Adrenal gland (tissue), 12 donors: ENCODE measurements around the gene DLG3. TPM values are rescaled to one million over a fixed set of nuclear protein-coding genes. Genes with fewer than 3 reads are reported as not detected.
A peak's percentile ranks its signal among the peaks of the same experiment; 100 is the strongest.

Source experiments
- DNase-seq, 7 donors: peaks; one replicate each; pipeline ENCODE4 v3.0.0-alpha.2; 2019 to 2020
- H3K27ac ChIP-seq, 5 donors: fragments of 200-600 bp; sonication (generic) in 4 of 5; 1 replicate in 3 of 5; 2 replicates in 2 of 5; pipeline versions ENCODE4 v1.5.1 to v1.8.0; 2016 to 2020; ENCODE audit warnings: mild to moderate bottlenecking in 1 of 5
- H3K27me3 ChIP-seq: fragments of 200-600 bp; 2 replicates; pipeline ENCODE4 v1.8.0; 2021
- H3K36me3 ChIP-seq, 2 donors: fragments of 200-600 bp; replicated peaks in 1 of 2; 1 replicate in 1 of 2; 2 replicates in 1 of 2; pipeline versions ENCODE4 v1.5.1 to v1.8.0; 2018 to 2022
- H3K4me1 ChIP-seq, 2 donors: fragments of 200-600 bp; replicated peaks in 1 of 2; 1 replicate in 1 of 2; 2 replicates in 1 of 2; pipeline versions ENCODE4 v1.5.1 to v1.8.0; 2018 to 2021
- H3K4me3 ChIP-seq, 4 donors: fragments of 200-600 bp; sonication (generic) in 3 of 4; one replicate each; pipeline ENCODE4 v1.5.1; 2016 to 2018
- H3K9me3 ChIP-seq, 3 donors: fragments of 200-600 bp; sonication (generic) in 1 of 3; replicated peaks in 1 of 3; 1 replicate in 2 of 3; 2 replicates in 1 of 3; pipeline versions ENCODE4 v1.5.1 to v1.8.0; 2016 to 2021
- POLR2A ChIP-seq, 2 donors: fragments of 450-650 bp; IDR thresholded peaks; one replicate each; pipeline ENCODE4 v1.6.1; 2017; ENCODE audit warnings: antibody characterized with exemption in 2 of 2, mild to moderate bottlenecking in 2 of 2, moderate library complexity in 1 of 2
- WGBS, 4 donors: extraction: QIAGEN DNeasy Blood & Tissue Kit in 2 of 4; methylation state at CpG; one replicate each; pipeline versions ENCODE4 v1.1.5 to v1.1.7; 2013 to 2017; 5-methylcytosine and 5-hydroxymethylcytosine counted together
- intact Hi-C, 2 donors: fragments of 100-400 bp; cut with DNase I; formaldehyde crosslinking; loops; one replicate each; pipeline versions ENCODE4 v1.14.1 to v1.15.0; 2022 to 2023
- polyA plus RNA-seq, 3 donors: library from polyadenylated mRNA; stranded (reverse); fragments of 200-250 nt in 2 of 3; fragments of 350-450 nt in 1 of 3; fragmentation: Illumina TruSeq in 1 of 3; extraction: RNeasy Lipid Tissue Mini Kit (QIAGEN cat#74804) in 1 of 3; gene quantifications; one replicate each; pipeline ENCODE4 v1.2.3, GENCODE V29; 2013 to 2014
- total RNA-seq, 9 donors: library from RNA; depleted of rRNA in 4 of 9; stranded (reverse); fragments of >200 nt in 4 of 9; fragments of 120-200 nt in 1 of 9; fragmentation: NEBNext Ultra II Directional in 1 of 9; extraction: Animal tissue kit (Norgen Biotek cat#: 25700) in 1 of 9; gene quantifications; one replicate each; pipeline versions ENCODE4 v1.1.0 to v1.2.4, GENCODE V29; 2013 to 2023
- TF ChIP-seq, protein P1 (sequence below), 6 experiments: fragments of 450-650 bp in 4 of 6; fragments of 200-600 bp in 2 of 6; sonication (generic) in 1 of 6; IDR thresholded peaks; 1 replicate in 5 of 6; 2 replicates in 1 of 6; pipeline versions ENCODE4 v1.5.1 to v1.8.0; 2016 to 2021; ENCODE audit warnings: antibody characterized with exemption in 6 of 6, mild to moderate bottlenecking in 2 of 6, moderate library complexity in 1 of 6
- donor health status: healthy with polysubstance abuse.
- donor health status: Bipolar disorder and iron deficiency.
- donor health status: DM: yes; HTN: yes; CAD: no.
- donor health status: DM: no; HTN: no; CAD: no.
- donor health status: DM: no; HTN: no; CAD: no.
- donor health status: DM: yes; HTN: yes; CAD: no.

DLG3 gene
- total and polyA plus RNA-seq, 12 donors, result 5.5 to 33.7 (median 8.5) TPM

DNA sequence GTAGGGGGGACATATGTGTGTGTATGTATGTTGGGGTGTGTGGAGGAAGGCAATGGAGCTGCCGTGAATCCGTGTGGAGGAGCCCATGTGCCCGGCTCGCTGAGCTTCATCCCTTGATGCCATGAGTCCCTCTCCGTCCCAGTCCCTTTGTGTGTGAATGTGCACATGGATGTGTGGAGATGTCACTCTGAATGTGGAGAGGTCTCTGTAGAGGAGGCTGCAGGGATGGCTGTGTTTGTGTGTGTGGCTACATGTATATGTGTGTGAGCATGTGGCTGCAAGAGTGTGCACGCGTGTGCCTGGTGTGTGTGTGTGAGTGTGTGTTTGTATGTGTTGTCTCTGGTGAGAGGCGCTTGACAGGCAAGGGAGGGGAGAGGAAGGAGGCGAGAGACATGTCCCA is 1.3 kb downstream of the DLG3 start:
- TF ChIP-seq, protein P1, sequence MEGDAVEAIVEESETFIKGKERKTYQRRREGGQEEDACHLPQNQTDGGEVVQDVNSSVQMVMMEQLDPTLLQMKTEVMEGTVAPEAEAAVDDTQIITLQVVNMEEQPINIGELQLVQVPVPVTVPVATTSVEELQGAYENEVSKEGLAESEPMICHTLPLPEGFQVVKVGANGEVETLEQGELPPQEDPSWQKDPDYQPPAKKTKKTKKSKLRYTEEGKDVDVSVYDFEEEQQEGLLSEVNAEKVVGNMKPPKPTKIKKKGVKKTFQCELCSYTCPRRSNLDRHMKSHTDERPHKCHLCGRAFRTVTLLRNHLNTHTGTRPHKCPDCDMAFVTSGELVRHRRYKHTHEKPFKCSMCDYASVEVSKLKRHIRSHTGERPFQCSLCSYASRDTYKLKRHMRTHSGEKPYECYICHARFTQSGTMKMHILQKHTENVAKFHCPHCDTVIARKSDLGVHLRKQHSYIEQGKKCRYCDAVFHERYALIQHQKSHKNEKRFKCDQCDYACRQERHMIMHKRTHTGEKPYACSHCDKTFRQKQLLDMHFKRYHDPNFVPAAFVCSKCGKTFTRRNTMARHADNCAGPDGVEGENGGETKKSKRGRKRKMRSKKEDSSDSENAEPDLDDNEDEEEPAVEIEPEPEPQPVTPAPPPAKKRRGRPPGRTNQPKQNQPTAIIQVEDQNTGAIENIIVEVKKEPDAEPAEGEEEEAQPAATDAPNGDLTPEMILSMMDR (IDR thresholded peaks at IDR 0.05), result no peak
- no peak for TF ChIP-seq POLR2A (IDR thresholded peaks at IDR 0.05)
- WGBS, 4 donors, result 73 to 80% (median 74%) methylated on average over 2 to 9 of the region's 9 CpGs
- intact Hi-C loops, result no loop called here

DNA sequence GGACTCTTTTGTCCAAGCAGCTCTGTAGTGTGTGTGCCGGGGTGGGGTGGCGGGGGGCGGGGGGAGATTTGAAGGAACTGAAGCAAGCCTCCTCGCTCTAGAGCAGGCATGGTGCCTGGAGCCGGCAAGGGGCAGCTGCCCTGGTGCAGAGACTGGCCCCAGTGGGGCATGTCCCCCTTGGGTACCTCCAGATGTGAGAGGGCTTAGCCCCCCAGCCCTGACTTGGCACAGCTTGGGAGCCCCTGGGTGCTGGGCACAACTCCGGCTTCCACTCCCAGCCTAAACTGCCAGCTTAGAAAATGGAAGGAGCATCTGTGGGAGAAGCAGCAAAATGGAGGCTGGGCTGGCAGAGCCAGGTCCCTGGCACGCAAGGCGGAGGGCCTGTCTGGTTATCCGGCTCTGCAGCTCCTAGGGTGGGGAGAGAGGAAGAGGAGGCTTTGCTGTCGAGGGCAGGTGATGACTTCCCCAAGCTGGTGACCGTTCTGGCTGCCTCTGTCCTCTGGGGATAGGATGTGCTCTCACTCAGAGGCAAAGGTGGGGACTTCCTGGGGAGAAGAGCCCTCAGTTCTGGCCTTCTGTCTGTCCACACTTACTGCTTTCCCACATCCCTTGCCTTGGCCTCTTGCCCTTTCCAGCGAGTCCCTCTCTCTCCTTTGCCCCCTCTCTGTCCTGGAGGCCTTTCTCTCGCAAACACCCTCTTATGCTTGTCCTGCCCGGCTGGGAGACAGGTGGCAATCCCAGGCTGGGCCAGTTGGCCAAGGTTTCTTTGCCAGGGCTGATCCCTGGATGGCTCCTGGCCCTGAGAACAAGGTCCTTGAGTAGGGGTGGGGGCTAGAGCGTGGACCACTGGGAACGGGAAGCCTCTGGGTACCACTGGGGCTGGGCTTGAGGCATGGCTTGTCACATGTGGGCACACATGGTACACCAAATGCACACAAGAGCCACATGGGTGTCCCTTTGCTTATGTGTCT is 2.0 kb downstream of the DLG3 start:
- peaks cover 38% of the 10 kb centered on the region for H3K27me3 ChIP-seq
- no peak overlapping the region for H3K27ac ChIP-seq
- no peaks in the 10 kb centered on the region for H3K36me3 ChIP-seq
- TF ChIP-seq, protein P1 (IDR thresholded peaks at IDR 0.05), result no peak
- TF ChIP-seq POLR2A (IDR thresholded peaks at IDR 0.05), result no peak
- DNase-seq, result no peak
- H3K4me3 ChIP-seq, result no peak overlapping the region
- 59 to 72% (median 69%) methylated on average over 3 to 16 of the region's 16 CpGs for WGBS, 4 donors
- intact Hi-C loops, result no loop called here
- H3K4me1 ChIP-seq, result no peaks in the 10 kb centered on the region
- H3K9me3 ChIP-seq, result no peaks in the 10 kb centered on the region

More for the DNA sequence above, 1.3 kb downstream of the DLG3 start:
- no peaks in the 10 kb centered on the region for H3K4me1 ChIP-seq
- H3K4me3 ChIP-seq, result no peak overlapping the region
- DNase-seq, result no peak
- peaks cover 43% of the 10 kb centered on the region for H3K27me3 ChIP-seq
- H3K9me3 ChIP-seq, result no peaks in the 10 kb centered on the region
- H3K36me3 ChIP-seq, result no peaks in the 10 kb centered on the region
- H3K27ac ChIP-seq, result no peak overlapping the region

DNA sequence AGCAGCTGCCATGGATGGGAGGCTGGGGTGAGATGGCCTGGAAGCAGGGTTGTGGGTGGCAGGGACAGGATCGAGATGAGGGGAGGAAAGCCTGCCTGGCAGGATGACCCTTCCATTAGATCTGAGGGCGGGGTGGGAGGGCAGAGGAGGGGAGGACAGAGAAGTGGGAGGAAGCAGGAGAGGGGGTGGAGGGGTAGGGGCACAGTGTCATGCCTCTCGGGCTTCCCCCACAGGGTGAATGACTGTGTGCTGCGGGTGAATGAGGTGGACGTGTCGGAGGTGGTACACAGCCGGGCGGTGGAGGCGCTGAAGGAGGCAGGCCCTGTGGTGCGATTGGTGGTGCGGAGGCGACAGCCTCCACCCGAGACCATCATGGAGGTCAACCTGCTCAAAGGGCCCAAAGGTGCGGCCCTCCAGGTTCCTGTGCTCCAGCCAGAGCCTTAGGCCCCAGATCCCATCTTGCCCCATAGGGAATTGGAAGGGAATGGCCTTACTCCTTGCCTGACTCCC is 4.9 kb downstream of the DLG3 start:
- H3K4me1 ChIP-seq, result no peaks in the 10 kb centered on the region
- TF ChIP-seq, protein P1 (IDR thresholded peaks at IDR 0.05), result no peak
- TF ChIP-seq POLR2A (IDR thresholded peaks at IDR 0.05), result no peak
- H3K27ac ChIP-seq, result no peak overlapping the region
- intact Hi-C loops, result no loop called here
- H3K27me3 ChIP-seq, result peaks cover 22% of the 10 kb centered on the region
- DNase-seq, result no peak
- no peak overlapping the region for H3K4me3 ChIP-seq
- H3K36me3 ChIP-seq, result no peaks in the 10 kb centered on the region
- 82 to 97% (median 94%) methylated on average over 9 to 14 of the region's 14 CpGs for WGBS, 4 donors
- no peaks in the 10 kb centered on the region for H3K9me3 ChIP-seq

DNA sequence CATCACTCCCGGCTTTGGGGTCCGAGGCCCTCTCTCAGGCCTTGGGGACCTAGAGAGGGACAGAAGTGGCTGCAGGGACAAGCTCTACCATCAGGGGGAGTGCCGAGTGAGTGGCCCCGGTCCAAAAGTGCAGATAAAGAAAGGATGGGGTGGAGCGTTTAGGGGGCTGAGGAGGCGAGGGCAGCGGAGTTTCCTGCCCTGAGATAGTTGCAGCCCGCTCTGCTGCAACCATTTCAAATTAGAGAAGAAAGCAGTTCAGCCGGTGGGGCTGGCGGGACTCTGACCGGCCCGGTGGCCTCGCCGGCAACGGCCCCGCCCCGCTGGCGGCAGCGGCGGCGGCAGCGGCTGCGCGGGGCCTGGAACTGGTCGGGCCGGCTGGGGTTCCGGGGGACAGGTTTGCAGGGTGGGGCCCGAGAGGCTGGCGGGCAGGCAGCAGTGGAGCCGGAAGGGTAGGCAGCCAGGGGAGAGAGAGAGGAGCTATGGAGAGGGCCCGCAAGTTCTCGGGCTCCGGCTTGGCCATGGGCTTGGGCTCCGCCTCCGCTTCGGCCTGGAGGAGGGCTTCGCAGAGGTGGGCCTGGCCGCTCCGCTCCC is 7.6 kb downstream of the DLG3 start:
- Histone ChIP-seq H3K9me3 (no peaks in the 10 kb centered on the region), H3K27me3 (peaks cover 8% of the 10 kb centered on the region), H3K27ac (peak overlapping the region in 1 of 5 donors; percentile 4), H3K4me3 (peak overlapping the region in 3 of 4 donors; percentile 6 to 62 (median 51)), H3K36me3 (no peaks in the 10 kb centered on the region), H3K4me1 (no peaks in the 10 kb centered on the region)
- DNase-seq, result peak in 5 of 7 donors; percentile 44 to 72 (median 47)
- intact Hi-C loops, result loop anchor here in 1 of 2 donors (5.0 kb wide), 2 partner anchors 100 to 210 kb away; no protein-coding TSS in a partner anchor
- TF ChIP-seq POLR2A (IDR thresholded peaks at IDR 0.05), result no peak
- TF ChIP-seq, protein P1 (IDR thresholded peaks at IDR 0.05), result peak; percentile 32 to 62 (median 50)
- 1 to 39% (median 12%) methylated on average over 7 to 39 of the region's 39 CpGs for WGBS, 4 donors
